Brain pericyte (primary cell): ENCODE results near the gene COL6A3.
"Not testable (repeated sequence)": the region's sequence is repeated elsewhere in the genome, so short reads cannot be mapped to it uniquely, and the experiment has no call there.

Experiments
- DNase-seq: peaks from one replicate; pipeline ENCODE4 v3.0.0-alpha.2; 2012; ENCODE audit warnings: low read depth, low spot score

The COL6A3 gene

GRCh38 chr2:237319086-237319820, 94.7 kb downstream of the COL6A3 start:
- no peak for DNase-seq

- DNase-seq, result no peak
These were observed 97.6 kb downstream of the COL6A3 start for GRCh38 chr2:237316339-237316738.

GRCh38 chr2:237315829-237316225, 98.1 kb downstream of the COL6A3 start:
- DNase-seq, result no peak

DNA sequence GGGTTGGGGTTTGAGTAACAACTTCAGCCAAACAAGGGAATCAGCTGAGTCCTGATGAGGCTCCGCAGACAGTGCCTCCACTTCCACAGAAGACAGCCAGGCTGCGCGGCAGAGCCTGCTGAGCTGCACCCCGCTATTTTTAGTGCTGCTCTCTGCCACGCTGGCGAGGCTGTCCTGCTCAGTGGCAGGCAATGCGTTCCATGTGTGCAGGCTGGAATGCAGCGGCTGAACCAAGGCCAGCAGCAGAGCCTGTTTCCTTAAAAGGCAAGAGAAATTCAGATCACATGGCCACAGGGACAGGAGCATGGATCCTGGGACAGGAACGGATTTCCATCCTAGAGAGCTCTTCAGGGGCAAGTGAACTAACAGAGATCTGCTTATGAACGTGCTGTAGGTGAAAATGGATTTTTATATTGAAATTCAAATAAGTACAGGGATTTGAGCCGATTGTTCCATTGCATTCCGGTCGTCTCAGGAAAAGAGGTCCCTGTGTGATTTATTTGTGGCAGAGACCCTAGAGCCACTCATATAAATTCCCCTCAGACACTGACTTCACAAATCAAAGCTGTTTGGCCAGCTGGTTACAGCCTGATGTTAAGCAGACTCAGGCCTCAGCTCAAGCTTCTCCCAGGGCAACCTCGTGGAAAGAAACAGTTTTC, 98.7 kb downstream of the COL6A3 start:
- no peak for DNase-seq

DNA sequence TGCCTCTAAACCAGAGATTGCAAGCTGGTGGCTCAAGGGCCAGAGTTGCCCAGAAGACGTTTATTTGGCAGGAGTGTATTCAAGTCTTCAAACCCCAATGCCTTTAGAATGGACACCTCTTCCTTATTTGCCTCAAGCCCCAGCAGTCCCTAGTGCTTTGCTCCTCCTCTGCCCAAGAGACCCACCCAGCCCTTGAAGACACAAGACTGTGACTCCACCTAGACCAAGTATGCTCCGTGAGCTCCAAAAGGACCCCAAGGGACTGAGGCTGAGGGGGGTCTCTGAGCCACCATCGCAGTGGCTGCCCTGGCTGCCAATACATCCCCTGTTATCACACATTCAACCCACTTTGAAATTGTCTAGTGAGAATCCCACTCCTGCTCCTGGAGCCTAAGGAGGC, 99.3 kb downstream of the COL6A3 start:
- no peak for DNase-seq

DNA sequence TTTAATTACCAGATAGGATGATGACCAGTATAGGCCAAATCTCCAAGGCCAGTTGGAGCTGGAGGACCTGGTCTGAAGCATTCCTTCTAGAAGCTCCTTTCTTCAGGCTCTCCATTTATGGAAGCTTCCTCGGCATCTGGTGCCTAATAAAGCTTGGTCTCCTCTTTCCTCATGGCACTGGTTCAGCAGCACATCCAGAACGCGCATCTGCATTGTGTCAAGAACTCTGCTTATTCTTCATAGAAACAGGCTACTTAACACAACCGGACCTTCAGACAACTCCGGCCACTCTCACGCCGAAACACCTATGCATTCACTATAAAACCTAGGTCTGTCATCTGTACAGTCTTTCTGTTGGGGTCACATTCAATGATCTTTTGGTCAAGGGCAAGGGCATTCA, 99.8 kb downstream of the COL6A3 start:
- DNase-seq, result no peak

GRCh38 chr2:237312021-237312755, 101.8 kb downstream of the COL6A3 start:
- no peak for DNase-seq

- no peak for DNase-seq
These were observed 103.3 kb downstream of the COL6A3 start for GRCh38 chr2:237310515-237311114.

GRCh38 chr2:237309416-237309815, 104.5 kb downstream of the COL6A3 start:
- no peak for DNase-seq

DNA sequence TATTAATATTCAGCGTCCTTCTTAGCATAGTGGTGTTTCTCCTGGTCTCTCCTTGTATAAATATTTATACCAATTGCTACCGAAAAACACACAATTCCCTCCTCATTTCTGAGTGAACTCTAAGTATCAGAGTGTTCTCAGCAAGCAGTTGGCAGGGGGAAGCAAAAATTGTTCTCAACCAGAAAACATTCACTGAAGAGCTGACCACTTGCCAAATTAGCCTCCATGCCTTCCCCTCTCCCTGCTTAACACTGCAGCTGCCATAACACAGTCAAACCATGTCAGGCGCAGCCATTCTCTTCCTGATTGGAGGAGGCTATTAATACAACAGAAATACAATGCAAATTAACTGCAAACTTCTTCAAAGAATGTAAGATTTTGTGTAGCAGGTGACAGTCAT, 105.0 kb downstream of the COL6A3 start:
- no peak for DNase-seq

DNA sequence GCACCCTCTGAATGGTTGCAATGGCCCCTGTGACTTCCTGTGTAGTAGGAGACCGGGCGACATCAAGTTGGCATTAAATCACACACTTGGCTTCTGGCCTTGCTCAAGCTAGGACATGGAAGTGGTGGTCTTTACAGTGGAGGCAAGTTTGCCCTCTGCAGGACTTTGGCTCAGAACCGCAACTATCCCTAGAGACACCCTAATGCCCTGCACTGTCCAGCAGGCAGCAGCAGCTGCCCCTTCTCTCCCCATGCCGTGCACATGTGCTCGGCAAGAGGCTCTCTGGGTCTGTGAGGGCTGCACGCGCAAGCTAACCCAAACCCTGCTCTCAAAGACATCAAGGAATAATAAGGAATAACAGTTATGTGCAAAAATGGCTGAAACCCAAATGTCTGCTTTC, 106.5 kb downstream of the COL6A3 start:
- no peak for DNase-seq

DNA sequence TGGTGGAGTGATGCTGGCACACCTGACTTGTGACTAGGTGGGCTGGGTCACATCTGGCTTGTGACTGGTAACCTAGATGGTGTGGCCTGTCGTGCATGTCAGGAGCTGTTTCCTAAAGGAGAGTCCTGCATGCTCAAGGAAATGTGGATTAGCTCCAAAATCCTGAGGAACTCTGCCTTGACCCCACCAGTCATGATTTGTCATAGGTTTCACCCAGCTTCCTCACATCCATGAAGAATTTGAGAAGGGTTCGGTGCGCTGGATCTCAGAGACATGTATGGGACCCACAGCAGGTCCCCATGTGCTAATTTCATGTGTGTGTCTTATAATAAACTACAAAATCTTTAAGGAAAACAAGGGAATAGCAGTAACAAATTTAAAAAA, 107.2 kb downstream of the COL6A3 start:
- DNase-seq, result no peak

- DNase-seq, result peak; percentile 93
These were observed 107.7 kb downstream of the COL6A3 start for GRCh38 chr2:237306083-237306786.

GRCh38 chr2:237305579-237305978, 108.4 kb downstream of the COL6A3 start:
- no peak for DNase-seq

DNA sequence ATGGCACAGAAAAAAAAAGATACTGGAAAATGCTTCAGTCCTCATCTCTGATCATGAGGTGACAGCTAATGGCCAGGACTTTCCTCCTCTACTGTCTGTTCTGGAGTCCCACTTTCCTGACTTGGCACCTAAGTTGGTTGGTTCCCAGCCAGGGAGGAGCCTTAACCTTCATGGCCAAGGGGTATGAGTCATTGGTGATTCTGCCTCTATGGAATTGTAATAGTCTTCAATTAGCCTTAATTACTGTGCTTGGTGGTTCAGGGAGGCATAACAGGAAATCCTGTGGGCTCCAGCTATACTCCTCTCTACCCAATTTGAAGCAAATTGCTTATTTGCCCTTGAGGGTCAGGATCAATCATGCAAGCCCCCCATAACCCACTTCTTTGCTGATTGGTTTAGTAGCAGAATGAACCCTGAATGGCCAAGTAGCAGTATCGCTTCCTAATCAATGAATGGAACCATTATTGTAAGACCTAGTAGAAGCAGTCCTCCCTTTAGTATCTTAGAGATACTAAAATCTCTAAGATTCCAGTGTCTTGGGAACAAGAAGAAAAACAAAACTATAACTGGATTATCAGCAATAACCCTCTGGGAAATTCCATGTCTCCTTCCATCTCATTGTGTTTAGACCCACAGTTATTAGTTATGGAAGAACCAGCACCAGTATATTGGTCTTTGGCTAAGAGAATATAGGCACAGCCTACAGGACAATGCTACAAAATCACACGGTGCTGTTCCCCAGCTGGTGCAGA, 109.0 kb downstream of the COL6A3 start:
- no peak for DNase-seq

GRCh38 chr2:237303244-237303643, 110.7 kb downstream of the COL6A3 start:
- not testable (repeated sequence) for DNase-seq

- DNase-seq, result no peak
These were observed 112.4 kb downstream of the COL6A3 start for GRCh38 chr2:237301595-237301994.

GRCh38 chr2:237300739-237301138, 113.2 kb downstream of the COL6A3 start:
- no peak for DNase-seq

GRCh38 chr2:237299906-237300305, 114.1 kb downstream of the COL6A3 start:
- DNase-seq, result peak; percentile 83

DNA sequence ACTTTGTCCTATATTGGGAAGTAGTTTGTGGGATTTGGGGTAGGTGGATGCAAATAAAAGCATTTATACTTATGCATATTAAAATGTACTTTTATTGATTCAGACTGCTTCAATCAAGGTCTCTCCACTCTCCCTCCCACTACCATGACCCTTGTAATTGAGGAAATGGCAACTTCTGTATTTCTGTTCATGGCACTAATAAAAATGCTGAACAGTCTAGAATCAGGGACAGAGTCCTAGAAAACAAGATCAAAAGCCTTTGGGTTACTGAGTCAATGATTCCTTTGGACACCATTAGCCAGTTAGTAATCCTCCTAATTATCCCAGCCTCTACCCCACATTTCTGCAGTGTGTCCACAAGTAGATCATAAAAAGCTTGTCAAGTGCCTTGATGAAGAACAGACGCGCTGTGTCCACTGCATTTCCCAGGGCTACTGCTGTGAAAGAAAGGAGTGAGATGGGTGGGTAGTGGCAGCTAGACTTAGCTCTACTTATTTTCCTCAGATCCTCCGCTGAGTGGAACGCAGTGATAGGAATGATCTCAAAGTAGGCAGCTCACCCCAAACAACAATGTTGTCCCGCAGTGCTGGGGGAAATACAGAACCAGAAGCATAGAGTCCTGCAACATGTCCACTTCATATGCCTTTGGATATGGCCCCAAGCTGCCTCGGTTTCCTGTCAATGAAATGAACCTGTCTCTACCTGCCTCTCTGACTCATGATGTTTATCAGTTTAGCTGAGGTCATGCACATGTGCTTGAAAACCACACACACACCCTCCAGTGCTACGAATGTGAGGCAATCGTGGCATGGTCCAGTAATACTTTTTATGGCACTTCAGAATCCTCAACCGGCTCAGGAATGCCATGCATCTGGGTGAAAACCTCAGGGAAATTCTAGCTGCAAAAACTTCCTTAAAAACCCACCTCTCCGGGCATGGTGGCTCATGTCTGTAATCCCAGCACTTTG, 115.5 kb downstream of the COL6A3 start:
- no peak for DNase-seq
